SW480 (cell line): Measurements from ENCODE around the gene HHIPL1.

Experiments
- DNase-seq: peaks from one replicate; pipeline ENCODE4 v3.0.0-alpha.2; 2016; ENCODE audit warnings: low spot score

HHIPL1 gene

GRCh38 chr14:99675382-99675835, 30.5 kb downstream of the HHIPL1 start:
- no peak for DNase-seq

- DNase-seq = no peak
Observed at GRCh38 chr14:99675951-99676350, 31.0 kb downstream of the HHIPL1 start.

GRCh38 chr14:99676657-99677056, 31.7 kb downstream of the HHIPL1 start:
- no peak for DNase-seq

- DNase-seq = no peak
Observed at GRCh38 chr14:99677231-99678140, 32.6 kb downstream of the HHIPL1 start.

- DNase-seq = no peak
Observed at GRCh38 chr14:99678198-99678597, 33.3 kb downstream of the HHIPL1 start.

- no peak for DNase-seq
Observed at GRCh38 chr14:99679111-99679510, 34.2 kb downstream of the HHIPL1 start.

GRCh38 chr14:99679543-99679942, 34.6 kb downstream of the HHIPL1 start:
- no peak for DNase-seq

- no peak for DNase-seq
Observed at GRCh38 chr14:99679996-99680395, 35.1 kb downstream of the HHIPL1 start.

- no peak for DNase-seq
Observed at GRCh38 chr14:99681101-99681831, 36.3 kb downstream of the HHIPL1 start.

GRCh38 chr14:99681832-99682148, 36.9 kb downstream of the HHIPL1 start:
- DNase-seq = no peak

- peak; percentile 69 for DNase-seq
Observed at GRCh38 chr14:99682809-99683618, 38.1 kb downstream of the HHIPL1 start.

- peak; percentile 99 for DNase-seq
Observed at GRCh38 chr14:99683619-99684409, 38.9 kb downstream of the HHIPL1 start, which contains the start of gene CYP46A1. Gene CYP46A1 (plus strand): TSS chr14:99684298. CDS start chr14:99684418, 120 bp downstream.

- no peak for DNase-seq
Observed at GRCh38 chr14:99684410-99684934, 39.5 kb downstream of the HHIPL1 start.

- no peak for DNase-seq
Observed at GRCh38 chr14:99685151-99685591, 40.2 kb downstream of the HHIPL1 start.

GRCh38 chr14:99685596-99685995, 40.7 kb downstream of the HHIPL1 start:
- DNase-seq = no peak

- DNase-seq = no peak
Observed at GRCh38 chr14:99686557-99687283, 41.8 kb downstream of the HHIPL1 start.

GRCh38 chr14:99687284-99688209, 42.6 kb downstream of the HHIPL1 start:
- peak; percentile 31 for DNase-seq

- DNase-seq = no peak
Observed at GRCh38 chr14:99688210-99688581, 43.3 kb downstream of the HHIPL1 start.

GRCh38 chr14:99688629-99689028, 43.7 kb downstream of the HHIPL1 start:
- DNase-seq = no peak
